ENCODE measurements around the gene CARS2. TPM values are rescaled to one million over a fixed set of nuclear protein-coding genes. Genes with fewer than 3 reads are reported as not detected.
"Not testable (repeated sequence)": the region's sequence is repeated elsewhere in the genome, so short reads cannot be mapped to it uniquely, and the experiment has no call there.

The CARS2 gene
- total RNA-seq, 1 experiment from 2014 or later = 52.9 TPM

- Histone ChIP-seq H3K27me3 (ENCODE audit: insufficient read depth, low read length) (no peaks in the 10 kb centered on the region), H3K4me2 (ENCODE audit: low read length) (no peak overlapping the region), H3K4me1 (ENCODE audit: control insufficient read depth in 1 of 2, insufficient read depth in 2 of 2, low read length in 2 of 2) (peaks cover 16 to 26% of the 10 kb centered on the region in 2 experiments), H3K27ac (ENCODE audit: low read depth, low read length) (no peak overlapping the region), H3K9me2 (ENCODE audit: insufficient read depth) (no peaks in the 10 kb centered on the region), H3K36me3 (ENCODE audit: control insufficient read depth in 1 of 2, insufficient read depth in 2 of 2, low read length in 2 of 2) (peaks cover 31 to 39% of the 10 kb centered on the region in 2 experiments), H3K9me3 (ENCODE audit: control insufficient read depth in 1 of 2, insufficient read depth in 1 of 2, low read depth in 1 of 2, low read length in 2 of 2) (no peaks in the 10 kb centered on the region), H3K9ac (ENCODE audit: low read length) (no peak overlapping the region), H3K4me3 (replicated peaks in 1 of 2; ENCODE audit: low read depth in 1 of 2, low read length in 2 of 2) (no peak overlapping the region), H4K20me1 (ENCODE audit: insufficient read depth) (peaks cover 4% of the 10 kb centered on the region; the same call in 1 of the 2 replicates), H3K79me2 (ENCODE audit: insufficient read depth, low read length) (peaks cover 60% of the 10 kb centered on the region), H2AFZ (ENCODE audit: low read depth, low read length, poor library complexity, severe bottlenecking) (no peak overlapping the region)
- DNase-seq (ENCODE audit: low read depth, low spot score) = no peak
- RAD21 ChIA-PET (ENCODE audit: low non-redundant PET in 1 of 2, low total read pairs in 2 of 2, uncharacterized antibody in 2 of 2, unreplicated experiment in 2 of 2) = no interaction called here
- intact Hi-C loops (cut with micrococcal nuclease) = no loop called here
- CTCF ChIA-PET = no interaction called here
- TF ChIP-seq YY1 (IDR thresholded peaks at IDR 0.05; ENCODE audit: extremely low read depth, insufficient replicate concordance, low read depth, low read length) (no peak), ZFX (IDR thresholded peaks at IDR 0.05) (no peak), ZNF274 (IDR thresholded peaks at IDR 0.05; ENCODE audit: low read depth, low read length) (no peak), CBX3 (IDR thresholded peaks at IDR 0.05; ENCODE audit: low read depth) (no peak)
- no TSS peak for BruUV-seq (replicated peaks)
- POLR2A ChIA-PET = no interaction called here
- ATAC-seq = no peak
Measured at GRCh38 chr13:110702089-110702488, 3.8 kb downstream of the CARS2 start.

GRCh38 chr13:110701061-110701460 lies 4.9 kb downstream of the CARS2 start:
- DNase-seq (ENCODE audit: low read depth, low spot score); H3K4me2 ChIP-seq (ENCODE audit: low read length); H3K27me3 ChIP-seq (ENCODE audit: insufficient read depth, low read length); H3K4me3 ChIP-seq (replicated peaks in 1 of 2; ENCODE audit: low read depth in 1 of 2, low read length in 2 of 2); H3K9me2 ChIP-seq (ENCODE audit: insufficient read depth); CTCF ChIA-PET; POLR2A ChIA-PET; BruUV-seq (replicated peaks); H2AFZ ChIP-seq (ENCODE audit: low read depth, low read length, poor library complexity, severe bottlenecking); ATAC-seq; intact Hi-C loops (cut with micrococcal nuclease); H3K9me3 ChIP-seq (ENCODE audit: control insufficient read depth in 1 of 2, insufficient read depth in 1 of 2, low read depth in 1 of 2, low read length in 2 of 2); H3K27ac ChIP-seq (ENCODE audit: low read depth, low read length); H4K20me1 ChIP-seq (ENCODE audit: insufficient read depth); RAD21 ChIA-PET (ENCODE audit: low non-redundant PET in 1 of 2, low total read pairs in 2 of 2, uncharacterized antibody in 2 of 2, unreplicated experiment in 2 of 2); H3K9ac ChIP-seq (ENCODE audit: low read length): not testable (repeated sequence)
- Histone ChIP-seq H3K4me1 (ENCODE audit: control insufficient read depth in 1 of 2, insufficient read depth in 2 of 2, low read length in 2 of 2) (peaks cover 9 to 17% of the 10 kb centered on the region in 2 experiments), H3K79me2 (ENCODE audit: insufficient read depth, low read length) (peaks cover 64% of the 10 kb centered on the region), H3K36me3 (ENCODE audit: control insufficient read depth in 1 of 2, insufficient read depth in 2 of 2, low read length in 2 of 2) (peaks cover 32 to 39% of the 10 kb centered on the region in 2 experiments)

Data from HCT116 (cell line).